ENCODE data around the gene KREMEN2.

- TF ChIP-seq CTCF (conservative IDR thresholded peaks at IDR 0.05): no peak
- TF ChIP-seq EZH2 (IDR thresholded peaks at IDR 0.05; ENCODE audit: low read depth): no peak
Observed at GRCh38 chr16:2959206-2959605, 4.9 kb upstream of the KREMEN2 start.

Data from PC-9 (cell line).